GM19452 (cell line): Measurements from ENCODE around the gene FGF12.
A peak's percentile ranks its signal among the peaks of the same experiment; 100 is the strongest.

Experiments
- ATAC-seq: cut with Tn5 transposase; IDR thresholded peaks from one replicate; pipeline ENCODE4 v1.9.1; 2021; ENCODE audit not compliant: unreplicated experiment

FGF12 gene

DNA sequence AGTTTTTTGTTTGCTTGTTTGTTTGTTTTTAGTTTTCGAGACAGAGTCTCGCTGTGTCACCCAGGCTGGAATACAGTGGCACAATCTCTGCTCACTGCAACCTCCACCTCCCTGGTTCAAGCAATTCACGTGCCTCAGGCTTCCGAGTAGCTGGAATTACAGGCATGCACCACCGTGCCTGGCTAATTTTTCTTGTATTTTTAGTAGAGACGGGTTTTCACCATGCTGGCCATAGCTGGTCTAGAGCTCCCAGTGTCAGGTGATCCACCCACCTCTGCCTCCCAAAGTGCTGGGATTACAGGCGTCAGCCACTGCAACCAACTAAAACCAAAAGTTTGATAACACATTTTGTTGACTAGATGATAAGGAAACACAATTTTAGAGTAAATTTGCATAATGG, 372.7 kb downstream of the FGF12 start:
- no peak for ATAC-seq

DNA sequence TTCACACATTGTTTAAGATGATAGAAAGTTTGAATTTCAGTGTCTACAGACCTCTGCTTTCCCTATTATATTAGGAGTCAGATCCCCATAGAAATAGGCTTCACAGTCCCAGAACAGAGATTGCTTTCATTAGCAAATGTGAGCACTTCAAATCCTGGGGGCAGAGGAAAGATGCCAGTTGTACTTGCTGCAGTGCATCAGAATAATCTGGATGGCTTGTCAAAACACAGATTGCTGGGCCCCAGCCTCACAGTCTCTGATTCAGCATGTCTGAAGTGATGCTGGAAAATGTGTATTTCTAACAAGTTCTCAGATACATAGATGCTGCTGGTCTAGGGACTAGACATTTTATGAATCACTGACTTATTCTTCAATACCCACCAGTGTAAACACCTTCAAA, 375.2 kb downstream of the FGF12 start:
- no peak for ATAC-seq

DNA sequence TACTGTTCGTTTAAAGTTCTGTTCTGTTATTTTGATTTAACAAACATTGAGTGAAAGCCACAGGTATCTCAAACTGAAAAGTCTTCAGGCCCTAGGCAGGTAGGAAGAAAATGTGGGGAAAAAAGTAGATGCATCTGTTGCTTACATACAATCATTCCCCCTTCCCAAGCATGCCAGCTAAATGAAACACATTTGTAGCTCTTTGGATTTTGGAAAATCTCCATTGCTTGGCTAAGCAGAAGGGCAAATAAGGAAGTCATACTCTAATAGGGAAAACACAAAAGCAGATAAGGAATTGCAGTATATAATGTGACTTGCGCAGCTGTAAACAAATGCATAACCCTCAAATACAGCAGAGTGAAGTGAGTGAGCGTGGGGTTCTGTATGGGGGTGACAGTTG, 375.9 kb downstream of the FGF12 start:
- no peak for ATAC-seq

DNA sequence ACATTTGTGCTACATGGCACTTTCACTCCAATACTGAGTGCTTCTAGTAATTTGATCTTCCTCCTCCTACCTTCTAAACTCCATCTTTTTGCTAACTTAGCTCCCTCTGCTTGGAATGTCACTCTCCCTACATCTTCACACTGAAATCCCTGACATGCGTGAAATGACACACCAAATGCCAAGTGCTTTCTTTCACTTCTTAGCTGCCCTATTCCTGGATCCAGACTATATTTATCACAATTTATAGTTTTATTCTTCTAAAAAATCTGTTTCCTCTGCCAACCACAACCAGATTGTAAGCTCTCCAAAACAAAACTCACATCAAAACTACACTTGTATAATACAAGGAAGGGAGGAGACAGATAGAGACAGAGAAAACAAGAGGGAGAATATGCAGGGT, 387.3 kb downstream of the FGF12 start:
- ATAC-seq, result no peak

DNA sequence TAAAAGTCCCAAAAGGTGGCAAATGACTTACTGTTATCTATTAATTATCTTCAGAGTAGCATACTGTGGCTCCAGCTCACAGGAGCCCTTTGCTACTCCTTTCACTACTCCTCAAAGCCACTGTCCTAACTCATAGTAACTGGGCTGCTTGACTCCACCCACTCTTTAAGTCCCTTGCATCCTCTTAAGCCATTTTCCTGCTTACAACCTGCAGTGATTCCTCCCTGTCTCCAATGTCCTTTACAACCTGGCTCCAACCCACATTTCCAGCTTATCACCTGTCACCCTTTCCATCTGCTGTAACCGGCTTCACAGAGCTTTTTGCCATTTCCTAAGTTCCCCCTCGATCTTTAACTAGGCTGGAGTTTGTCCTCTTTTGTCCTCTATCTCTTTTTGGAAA, 388.1 kb downstream of the FGF12 start:
- ATAC-seq, result no peak

DNA sequence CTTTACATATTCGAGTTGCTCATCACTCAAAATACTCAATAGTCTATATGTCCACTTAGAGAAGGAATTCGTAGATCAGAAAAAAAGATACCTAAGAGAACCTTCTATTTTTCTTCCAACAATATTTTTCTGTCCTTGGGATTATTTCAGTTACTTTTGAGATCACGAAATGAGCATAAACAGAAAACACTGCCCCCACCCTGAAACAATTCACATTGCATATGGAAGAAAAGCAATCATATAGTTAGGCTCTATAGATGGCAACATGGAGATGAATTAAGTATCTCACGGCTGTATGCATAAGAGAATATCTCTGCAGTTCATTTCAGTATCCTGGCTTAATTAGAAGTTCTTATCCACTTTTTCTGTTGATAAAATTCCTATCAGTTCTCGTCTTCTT, 391.1 kb downstream of the FGF12 start:
- ATAC-seq, result no peak

DNA sequence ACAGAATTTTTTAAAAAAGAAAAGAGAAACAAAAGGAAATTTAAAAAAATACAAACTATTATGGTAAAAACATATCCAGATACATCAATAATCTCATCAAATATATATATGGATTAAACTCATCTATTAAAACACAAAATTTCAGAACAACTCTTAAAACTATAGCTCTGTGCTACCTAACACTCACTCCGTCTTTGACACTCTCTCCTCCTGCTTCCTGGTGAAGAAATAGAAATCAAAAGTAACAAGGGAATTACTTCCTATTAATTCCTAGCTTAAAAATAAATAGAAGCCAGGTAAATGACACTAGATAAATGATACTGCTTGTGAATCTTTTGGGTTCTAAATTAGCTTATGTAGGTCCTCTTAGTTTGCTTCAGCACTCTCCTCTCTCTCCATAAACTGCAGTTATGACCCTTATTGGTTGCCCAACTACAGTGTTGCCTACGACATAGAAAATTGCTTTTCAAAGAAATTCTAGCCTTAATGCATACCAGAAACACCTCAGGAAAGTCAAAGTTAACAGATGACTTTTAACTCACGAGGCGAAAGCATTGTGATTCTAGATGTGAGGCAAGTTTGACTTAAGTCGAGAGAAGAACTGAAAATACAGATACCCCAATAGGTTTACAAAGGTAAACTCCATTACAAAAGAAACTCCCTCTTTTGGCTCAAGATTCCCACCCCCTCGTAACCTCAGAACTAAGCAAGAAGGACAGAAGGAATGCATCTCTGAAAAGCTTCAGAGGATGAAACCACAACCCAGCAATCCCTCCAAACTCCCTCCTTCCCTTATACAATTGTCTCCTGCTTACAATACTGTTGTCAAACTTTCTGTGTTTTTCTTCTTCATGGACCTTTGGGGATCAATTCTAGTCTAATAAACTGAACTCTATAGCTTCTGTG, 394.7 kb downstream of the FGF12 start:
- ATAC-seq, result no peak

DNA sequence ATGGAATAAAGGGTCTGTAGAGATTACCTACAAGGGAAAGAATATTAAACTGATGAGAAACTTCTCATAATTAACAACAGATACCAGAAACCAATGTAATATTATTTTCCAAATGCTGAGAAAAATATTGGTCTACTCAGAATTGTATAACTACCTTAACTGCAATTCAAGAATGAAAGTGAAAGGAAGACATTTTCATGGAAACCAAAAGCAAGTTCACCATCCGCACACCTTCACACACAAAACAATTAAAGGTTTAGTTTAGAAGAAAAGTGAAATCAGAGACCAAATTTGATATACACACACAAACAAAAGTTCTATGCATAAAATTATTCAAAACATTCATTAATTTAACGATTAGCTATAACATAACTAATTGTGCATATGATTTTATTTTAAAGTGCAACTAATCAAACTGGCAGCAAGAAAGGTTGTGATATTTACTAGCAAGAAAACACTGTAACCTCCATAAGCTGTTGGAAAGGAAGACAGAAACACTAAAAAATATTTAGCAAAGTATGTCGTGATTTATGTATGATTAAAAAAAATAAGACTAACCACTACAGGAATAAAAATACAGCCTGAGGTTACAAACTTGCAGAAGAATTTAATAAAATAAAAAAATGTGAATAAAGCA, 395.5 kb downstream of the FGF12 start:
- ATAC-seq, result peak; percentile 57

DNA sequence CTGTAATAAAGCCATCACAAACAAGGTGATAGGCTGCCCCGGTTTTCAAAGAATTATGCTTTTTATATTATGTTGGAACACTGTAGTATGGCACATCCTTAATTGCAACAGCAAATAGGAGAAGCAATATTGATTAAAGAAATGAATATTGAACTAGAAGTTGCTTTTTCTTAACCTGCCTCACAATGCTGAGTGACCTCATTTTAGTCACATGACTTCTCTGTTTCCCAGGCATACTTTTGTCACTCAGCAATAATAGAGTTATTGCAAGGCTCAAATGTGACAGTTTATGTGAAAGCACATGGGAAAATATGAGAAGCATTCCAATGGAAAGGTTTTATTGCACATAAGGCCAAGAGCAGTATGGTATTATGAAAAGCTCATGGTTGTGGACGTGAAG, 400.7 kb downstream of the FGF12 start:
- ATAC-seq, result no peak

DNA sequence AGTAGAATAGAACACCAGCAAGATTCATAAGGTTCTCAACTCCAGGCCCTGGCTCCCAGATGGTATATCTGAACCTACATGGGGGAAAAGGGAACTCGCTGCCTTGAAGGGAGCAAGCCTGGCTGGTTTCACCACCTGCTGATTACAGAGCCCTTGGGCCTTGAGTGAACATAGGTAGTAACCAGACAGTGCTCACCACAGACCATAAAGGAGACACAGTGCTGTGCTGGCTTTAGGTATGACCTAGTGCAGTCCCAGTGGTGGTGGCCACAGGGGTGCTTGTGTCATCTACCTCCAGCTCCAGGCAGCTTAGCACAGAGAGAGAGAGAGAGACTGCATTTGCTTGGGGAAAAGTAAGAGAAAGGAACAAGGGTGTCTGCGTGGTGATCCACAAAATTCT, 409.8 kb downstream of the FGF12 start:
- ATAC-seq, result no peak

DNA sequence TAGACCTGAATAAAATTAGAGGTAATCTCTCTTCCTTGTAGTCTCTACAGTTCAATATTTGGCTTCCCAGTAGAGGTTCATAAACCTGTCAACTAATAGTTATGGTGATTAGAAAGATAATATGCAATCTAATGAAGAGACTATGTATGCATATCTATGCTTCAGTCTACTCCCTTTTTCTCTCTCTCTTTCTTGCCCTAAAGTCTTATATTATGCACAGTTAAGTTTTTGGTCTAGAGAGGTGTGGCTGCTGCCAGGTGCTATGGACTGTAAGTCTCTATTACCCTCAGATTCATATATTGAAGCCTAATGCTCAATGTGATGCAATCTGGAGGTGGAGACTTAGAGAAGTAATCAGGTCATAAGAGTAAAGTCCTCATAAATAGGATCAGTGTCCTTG, 413.7 kb downstream of the FGF12 start:
- ATAC-seq, result no peak

DNA sequence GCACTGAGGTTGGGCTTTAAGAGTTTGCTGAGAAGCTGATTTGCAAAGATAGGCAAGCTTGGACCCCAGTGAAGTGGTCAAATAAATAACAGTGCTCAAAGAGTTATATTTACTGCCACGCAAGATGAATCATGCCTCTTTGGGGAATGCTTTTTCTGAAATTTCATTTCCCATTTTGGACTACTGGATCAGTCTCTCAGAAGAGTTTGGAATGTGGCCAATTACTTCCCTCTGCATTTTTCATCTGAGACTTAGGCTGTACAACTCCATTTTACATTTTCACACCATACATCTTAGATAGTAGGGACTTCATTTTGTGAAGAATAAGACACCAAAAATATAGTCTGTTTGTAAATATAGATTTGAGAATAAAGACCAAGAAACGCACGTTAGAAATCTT, 419.7 kb downstream of the FGF12 start:
- no peak for ATAC-seq

DNA sequence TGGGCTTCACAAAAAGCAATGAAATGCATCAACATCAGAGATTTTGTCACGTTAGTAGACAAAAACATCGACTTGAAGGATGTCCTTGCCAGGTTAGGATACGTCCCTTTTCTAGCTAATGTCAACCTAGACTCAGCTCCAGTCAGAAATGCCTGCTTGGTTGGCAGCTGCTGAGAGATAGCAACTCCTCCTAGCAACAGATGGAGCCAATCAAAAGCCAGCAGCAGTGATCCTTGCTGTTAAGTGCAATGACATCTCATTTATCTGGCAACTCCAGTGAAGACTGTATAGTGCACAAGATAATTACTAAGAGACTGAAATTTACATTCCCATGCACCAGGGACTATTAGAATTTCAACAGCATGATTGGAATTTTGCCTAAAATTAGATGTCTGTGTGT, 424.1 kb downstream of the FGF12 start:
- ATAC-seq, result no peak

DNA sequence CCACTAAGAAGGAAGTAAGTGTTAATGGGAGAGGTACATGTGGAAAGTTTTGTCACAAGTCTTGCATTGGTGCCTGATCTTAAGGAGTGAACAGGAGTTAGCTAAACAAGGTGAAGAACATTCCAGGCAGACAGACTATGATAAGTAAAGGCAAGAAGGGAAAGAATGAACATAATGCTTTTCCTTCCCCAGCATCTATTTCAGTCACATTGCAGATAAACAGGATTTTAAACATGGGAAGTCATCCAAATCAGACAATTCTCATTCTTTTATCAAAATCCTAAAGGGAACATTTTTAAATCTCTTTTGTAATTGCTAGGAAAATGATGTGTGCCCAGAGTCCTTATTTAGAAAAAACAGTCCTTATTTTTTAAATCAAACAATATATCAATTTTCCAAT, 424.6 kb downstream of the FGF12 start:
- no peak for ATAC-seq

DNA sequence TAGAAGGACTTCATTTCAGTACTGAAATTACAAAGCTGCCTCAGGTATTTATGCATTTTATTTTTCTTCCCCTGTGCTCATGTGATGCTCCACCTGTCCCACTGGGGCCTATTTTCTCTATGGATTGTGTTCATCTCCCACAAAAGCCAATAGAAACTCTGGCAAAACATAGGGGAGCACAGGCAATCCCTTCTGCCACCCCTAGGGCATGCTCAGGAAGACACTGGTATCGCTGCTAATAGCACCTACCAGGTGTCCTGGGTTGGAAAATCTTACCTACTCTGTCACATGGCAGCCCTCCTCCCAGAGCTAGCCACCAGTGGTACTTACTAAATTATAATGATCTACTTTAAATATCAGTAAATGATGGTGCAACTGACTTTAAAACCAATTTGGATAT, 427.4 kb downstream of the FGF12 start:
- ATAC-seq, result no peak

DNA sequence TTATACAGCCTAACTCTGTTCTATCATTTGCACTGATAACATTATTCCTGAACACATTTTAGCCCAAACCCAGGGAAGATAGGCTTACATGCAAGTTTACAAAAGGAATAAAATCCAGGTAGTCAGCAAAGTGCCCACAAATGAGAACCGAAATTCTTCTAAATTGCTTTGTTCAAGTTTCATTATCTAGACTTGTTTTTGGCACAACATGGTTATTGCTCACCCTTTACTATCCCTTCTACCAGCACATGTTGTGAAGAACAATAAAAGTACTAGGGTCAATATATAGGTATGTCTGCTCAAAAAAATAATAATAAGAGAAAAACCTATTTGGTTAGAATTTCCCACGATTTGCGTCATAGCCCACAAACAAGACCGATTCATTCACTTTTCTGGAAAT, 430.5 kb downstream of the FGF12 start:
- ATAC-seq, result no peak

DNA sequence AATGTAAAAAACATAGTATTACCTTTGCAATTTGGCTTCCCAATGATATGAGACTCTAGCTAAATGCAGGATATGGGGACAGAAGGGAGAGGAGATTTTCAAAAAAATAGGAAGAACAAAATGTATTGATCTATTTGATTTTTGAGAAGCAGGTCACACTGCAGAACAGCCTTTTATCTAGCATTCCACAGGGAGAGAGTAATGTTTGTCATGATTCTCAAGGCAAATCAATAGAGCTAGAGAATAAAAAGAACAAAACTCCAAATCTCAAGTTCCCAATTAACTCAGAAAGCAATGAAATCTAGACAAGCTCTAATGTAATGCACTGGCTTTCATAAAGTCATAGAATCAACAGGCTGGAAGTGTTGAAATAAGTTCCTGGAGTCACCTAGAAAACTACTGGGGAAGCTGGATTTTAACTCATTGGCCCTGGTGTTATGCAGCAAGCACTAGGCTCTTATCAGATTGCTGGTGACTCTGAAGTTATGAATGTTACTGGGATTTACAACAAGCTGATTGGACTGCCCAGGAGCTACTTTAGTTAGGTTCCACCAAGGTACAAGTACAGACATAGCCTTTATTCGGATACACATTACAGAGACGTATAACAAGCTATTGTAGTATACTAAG, 442.8 kb downstream of the FGF12 start:
- ATAC-seq, result no peak

DNA sequence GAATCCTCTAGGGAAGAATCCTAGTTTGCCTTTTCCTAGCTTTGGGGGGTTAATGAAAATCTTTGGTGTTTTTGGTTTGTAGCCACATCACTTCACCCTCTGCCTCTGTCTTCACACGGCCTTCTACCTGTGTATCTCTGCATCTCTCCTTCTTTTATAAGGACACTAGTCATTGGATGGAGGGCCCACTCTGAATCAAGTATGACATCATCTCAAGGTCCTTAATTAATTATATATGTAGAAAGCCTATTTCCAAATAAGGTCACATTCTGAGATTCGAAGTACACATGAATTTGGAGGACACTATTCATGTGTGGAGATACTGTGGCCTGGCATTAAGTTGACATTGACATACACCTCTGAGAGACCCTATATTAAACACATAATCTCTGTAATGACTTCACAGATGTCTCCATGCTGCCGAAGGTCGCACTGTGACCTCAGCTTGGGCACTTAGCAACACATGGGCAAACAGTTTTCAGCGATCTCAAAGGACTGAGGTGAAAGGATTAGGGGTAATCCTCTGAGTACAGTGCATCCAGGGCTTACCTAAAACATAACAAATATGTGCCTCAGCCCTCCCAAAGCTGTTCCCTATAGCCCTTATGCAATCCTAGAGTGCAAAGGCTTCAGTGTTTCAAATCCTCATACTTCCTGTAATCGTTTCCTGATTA, 446.0 kb downstream of the FGF12 start:
- no peak for ATAC-seq

DNA sequence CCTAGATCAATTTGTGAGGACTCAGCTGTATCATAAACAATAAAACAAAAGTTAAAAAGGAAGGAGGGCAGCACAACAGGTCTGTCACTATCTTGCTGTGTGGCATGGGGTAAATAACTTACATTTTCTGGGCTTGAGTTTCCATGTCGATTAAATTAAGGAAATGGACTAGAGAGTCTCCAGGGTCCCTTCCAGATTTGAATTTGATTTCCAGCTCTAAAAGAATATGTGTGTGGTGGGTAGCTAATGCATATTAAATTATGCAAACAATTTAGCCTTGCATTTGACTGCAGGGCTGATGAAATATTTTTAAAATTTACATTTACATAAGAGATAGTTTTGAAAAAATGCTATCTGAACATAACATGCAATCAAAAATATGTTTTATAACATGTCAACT, 447.7 kb downstream of the FGF12 start:
- no peak for ATAC-seq

DNA sequence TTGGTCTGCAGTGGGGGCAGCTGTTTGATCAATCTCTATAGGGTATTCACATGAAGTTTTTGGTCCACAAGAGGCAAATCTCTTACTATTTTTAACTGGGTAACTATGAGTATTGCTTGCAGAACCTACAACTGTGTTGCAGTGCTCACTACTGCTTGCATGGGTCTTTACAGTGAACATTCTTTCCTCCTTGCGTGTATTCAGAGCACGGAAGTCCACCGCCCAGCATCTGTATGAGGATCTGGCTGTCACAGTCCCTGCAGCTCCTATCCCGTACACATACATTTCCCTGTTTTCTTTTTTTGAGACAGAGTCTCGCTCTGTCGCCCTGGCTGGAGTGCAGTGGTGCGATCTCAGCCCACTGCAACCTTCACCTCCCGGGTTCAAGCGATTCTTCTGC, 449.9 kb downstream of the FGF12 start:
- no peak for ATAC-seq

DNA sequence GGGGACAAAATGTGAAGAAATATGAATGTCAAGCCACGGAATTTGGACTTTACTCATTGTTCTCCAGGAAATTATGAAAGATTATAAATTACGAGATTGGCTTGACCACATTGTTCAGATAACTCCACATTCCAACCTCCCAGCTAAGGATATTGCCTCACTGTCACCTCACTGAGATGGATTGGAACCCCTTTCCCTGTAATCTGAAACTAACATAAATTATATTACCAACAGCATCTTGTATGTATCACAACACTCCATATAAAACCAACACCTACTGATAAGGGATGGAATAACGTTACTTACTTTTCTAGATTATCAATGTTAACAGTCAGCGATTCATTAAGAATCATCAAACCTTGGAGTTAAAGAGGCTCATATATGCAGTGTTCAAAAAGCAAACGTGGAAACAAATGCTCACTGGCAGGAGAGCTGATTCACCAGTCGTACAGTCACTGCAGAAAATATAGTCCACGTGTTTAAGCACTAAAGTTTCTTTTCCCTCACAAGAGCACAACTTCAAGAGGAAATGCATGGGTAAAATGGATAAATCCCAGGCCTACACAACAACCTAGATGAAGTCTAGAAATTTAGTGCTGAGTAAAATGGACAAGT, 451.5 kb downstream of the FGF12 start:
- no peak for ATAC-seq
